ENCODE measurements around the gene RPRM.
A peak's percentile ranks its signal among the peaks of the same experiment; 100 is the strongest.
"Not testable (repeated sequence)": the region's sequence is repeated elsewhere in the genome, so short reads cannot be mapped to it uniquely, and the experiment has no call there.

The RPRM gene

GRCh38 chr2:153478289-153479261 is at the start of gene RPRM:
TSS of gene RPRM (minus strand) at chr2:153478762. CDS start at chr2:153478565, 197 bp downstream.
- peak; percentile 52 for DNase-seq

GRCh38 chr2:153519257-153519875 is 40.8 kb upstream of the RPRM start:
- peak; percentile 1 for DNase-seq

GRCh38 chr2:153512331-153512730 is 33.8 kb upstream of the RPRM start:
- no peak for DNase-seq

GRCh38 chr2:153510996-153511395 is 32.4 kb upstream of the RPRM start:
- DNase-seq = no peak

GRCh38 chr2:153509133-153509532 is 30.6 kb upstream of the RPRM start:
- no peak for DNase-seq

- DNase-seq = not testable (repeated sequence)
Observed at GRCh38 chr2:153506499-153506898, 27.9 kb upstream of the RPRM start.

- DNase-seq = no peak
Observed at GRCh38 chr2:153499439-153499838, 20.9 kb upstream of the RPRM start.

GRCh38 chr2:153497938-153498629 is 19.5 kb upstream of the RPRM start:
- DNase-seq = no peak

- no peak for DNase-seq
Observed at GRCh38 chr2:153495725-153496124, 17.2 kb upstream of the RPRM start.

GRCh38 chr2:153488072-153488471 is 9.5 kb upstream of the RPRM start:
- no peak for DNase-seq

- no peak for DNase-seq
Observed at GRCh38 chr2:153487448-153487847, 8.9 kb upstream of the RPRM start.

- DNase-seq = no peak
Observed at GRCh38 chr2:153479573-153479972, 1.0 kb upstream of the RPRM start.

GRCh38 chr2:153477636-153478288 is 800 bp downstream of the RPRM start:
- DNase-seq = no peak

GRCh38 chr2:153476816-153477635 is 1.5 kb downstream of the RPRM start:
- DNase-seq = no peak

GRCh38 chr2:153476491-153476815 is 2.1 kb downstream of the RPRM start:
- DNase-seq = no peak

- DNase-seq = no peak
Observed at GRCh38 chr2:153474876-153475435, 3.6 kb downstream of the RPRM start.

- DNase-seq = peak; percentile 91
Observed at GRCh38 chr2:153474407-153474806, 4.2 kb downstream of the RPRM start.

- DNase-seq = no peak
Observed at GRCh38 chr2:153470867-153471266, 7.7 kb downstream of the RPRM start.

- no peak for DNase-seq
Observed at GRCh38 chr2:153464395-153464794, 14.2 kb downstream of the RPRM start.

- no peak for DNase-seq
Observed at GRCh38 chr2:153462338-153462859, 16.2 kb downstream of the RPRM start.

- no peak for DNase-seq
Observed at GRCh38 chr2:153461453-153461852, 17.1 kb downstream of the RPRM start.

- no peak for DNase-seq
Observed at GRCh38 chr2:153455861-153456260, 22.7 kb downstream of the RPRM start.

All from NCI-H524 treated with DMSO at 0.1 percent for 48 hours (cell line).